ENCODE measurements around the gene UBALD1. TPM values are rescaled to one million over a fixed set of nuclear protein-coding genes. Genes with fewer than 3 reads are reported as not detected.

The UBALD1 gene
- total RNA-seq, 6 experiments from 2014 or later: 23.5 to 33.2 (median 27.9) TPM

GRCh38 chr16:4624827-4625559 is 10.3 kb upstream of the UBALD1 start:
- Mint-ChIP-seq H3K27ac (peak overlapping the region; percentile 99), H3K4me1 (ENCODE audit: low read depth) (peaks cover 23% of the 10 kb centered on the region), H3K9me3 (no peaks in the 10 kb centered on the region), H3K4me3 (peak overlapping the region; percentile 99), H3K27me3 (ENCODE audit: insufficient read depth) (no peaks in the 10 kb centered on the region), H3K36me3 (ENCODE audit: low read depth) (peaks cover 6% of the 10 kb centered on the region)
- no peak for TF ChIP-seq CTCF (IDR thresholded peaks at IDR 0.05)
- peak; percentile 22 for DNase-seq

- Mint-ChIP-seq H3K4me3 (peak within 1 kb of the TSS; percentile 99), H3K36me3 (ENCODE audit: low read depth) (peaks cover 6% of the 10 kb centered on the region), H3K27me3 (ENCODE audit: insufficient read depth) (no peaks in the 10 kb centered on the region), H3K4me1 (ENCODE audit: low read depth) (peaks cover 23% of the 10 kb centered on the region), H3K27ac (peak within 1 kb of the TSS; percentile 99), H3K9me3 (no peaks in the 10 kb centered on the region)
- peak; percentile 97 for TF ChIP-seq CTCF (IDR thresholded peaks at IDR 0.05)
- peak; percentile 97 for DNase-seq
Measured at GRCh38 chr16:4624015-4624826, 9.5 kb upstream of the UBALD1 start, which contains the start of gene MGRN1. Gene MGRN1, plus strand, starts transcription at chr16:4624826. Its CDS starts 135 bp downstream, at chr16:4624961.

- no peaks in the 10 kb centered on the region for H3K9me3 Mint-ChIP-seq
- H3K27me3 Mint-ChIP-seq (ENCODE audit: insufficient read depth): no peaks in the 10 kb centered on the region
- H3K36me3 Mint-ChIP-seq (ENCODE audit: low read depth): peaks cover 6% of the 10 kb centered on the region; the same call in 1 of the 2 replicates
- peaks cover 23% of the 10 kb centered on the region for H3K4me1 Mint-ChIP-seq (ENCODE audit: low read depth)
- H3K27ac Mint-ChIP-seq: no peak overlapping the region
- TF ChIP-seq CTCF (IDR thresholded peaks at IDR 0.05): no peak
- no peak for DNase-seq
- H3K4me3 Mint-ChIP-seq: peak overlapping the region; percentile 28; the same call in 1 of the 2 replicates
Measured at GRCh38 chr16:4623593-4623992, 8.9 kb upstream of the UBALD1 start.

GRCh38 chr16:4618645-4619418 is 4.1 kb upstream of the UBALD1 start:
- H3K36me3 Mint-ChIP-seq (ENCODE audit: low read depth): no peaks in the 10 kb centered on the region
- no peak for TF ChIP-seq CTCF (IDR thresholded peaks at IDR 0.05)
- H3K9me3 Mint-ChIP-seq: no peaks in the 10 kb centered on the region
- no peak for DNase-seq
- no peaks in the 10 kb centered on the region; the same call in 1 of the 2 replicates for H3K27me3 Mint-ChIP-seq (ENCODE audit: insufficient read depth)
- H3K4me3 Mint-ChIP-seq: no peak overlapping the region
- H3K4me1 Mint-ChIP-seq (ENCODE audit: low read depth): peaks cover 12% of the 10 kb centered on the region; the same call in 1 of the 2 replicates
- no peak overlapping the region for H3K27ac Mint-ChIP-seq

- DNase-seq: no peak
- no peaks in the 10 kb centered on the region; the same call in 1 of the 2 replicates for H3K27me3 Mint-ChIP-seq (ENCODE audit: insufficient read depth)
- peaks cover 18% of the 10 kb centered on the region for H3K4me1 Mint-ChIP-seq (ENCODE audit: low read depth)
- H3K9me3 Mint-ChIP-seq: no peaks in the 10 kb centered on the region
- H3K4me3 Mint-ChIP-seq: peak overlapping the region; percentile 93; the same call in 1 of the 2 replicates
- TF ChIP-seq CTCF (IDR thresholded peaks at IDR 0.05): no peak
- no peaks in the 10 kb centered on the region for H3K36me3 Mint-ChIP-seq (ENCODE audit: low read depth)
- no peak overlapping the region; the same call in 1 of the 2 replicates for H3K27ac Mint-ChIP-seq
Measured at GRCh38 chr16:4617880-4618279, 3.2 kb upstream of the UBALD1 start.
